ENCODE measurements around the gene NFIX. TPM values are rescaled to one million over a fixed set of nuclear protein-coding genes. Genes with fewer than 3 reads are reported as not detected.
A peak's percentile ranks its signal among the peaks of the same experiment; 100 is the strongest.

Gene NFIX
- total and polyA plus RNA-seq, 9 of the 15 experiments (the other 6 are each of a cell fraction or from before 2014, with no cell fraction given) = 0.28 to 26.8 (median 5.4) TPM

DNA sequence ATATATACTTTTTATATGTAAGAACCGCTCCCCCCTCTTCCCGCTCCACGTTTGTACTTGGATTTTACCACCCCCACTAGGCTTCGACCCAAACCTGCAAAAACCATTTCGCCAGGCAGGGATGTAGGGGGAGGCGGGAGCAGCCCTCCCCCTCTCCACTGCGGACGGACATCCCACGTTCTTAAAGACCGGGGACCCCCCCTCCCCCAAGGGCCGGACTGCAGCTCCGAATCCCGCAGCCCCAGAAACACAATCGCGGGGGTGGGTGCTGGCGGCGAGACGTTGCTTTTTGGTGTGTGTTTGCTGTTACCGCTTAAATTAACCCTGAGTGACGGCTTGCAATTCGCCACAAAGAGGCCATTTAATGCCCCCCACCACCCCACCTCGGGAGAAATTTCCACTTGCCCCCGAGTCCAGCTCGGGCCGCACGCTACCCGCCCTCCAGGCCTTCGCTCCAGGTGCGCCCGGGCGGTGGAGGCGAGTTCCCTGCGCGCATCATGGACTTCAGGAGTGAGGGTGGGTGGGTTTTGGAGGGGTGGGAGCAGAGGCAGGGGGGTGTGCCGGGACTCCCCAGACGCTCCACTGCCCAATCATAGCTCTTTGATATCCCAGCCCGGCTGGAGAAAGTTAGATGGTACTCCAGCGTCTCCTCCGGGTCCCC, 15.8 kb downstream of the NFIX start:
- Histone ChIP-seq H3K4me2 (ENCODE audit: insufficient read depth, low read length) (no peak overlapping the region), H3K9me3 (replicated peaks; ENCODE audit: control insufficient read depth, insufficient read depth, low read depth, low read length) (no peaks in the 10 kb centered on the region), H3K79me2 (ENCODE audit: control insufficient read depth, insufficient read depth, low read length) (peaks cover 41% of the 10 kb centered on the region), H3K27me3 (ENCODE audit: control insufficient read depth in 2 of 2, insufficient read depth in 2 of 2, low read length in 2 of 2) (no peaks in the 10 kb centered on the region), H3K4me3 (no peak overlapping the region), H3K27ac (ENCODE audit: extremely low read depth, low read depth, low read length) (no peak overlapping the region), H3K36me3 (ENCODE audit: control insufficient read depth, insufficient read depth, low read length) (no peaks in the 10 kb centered on the region; the same call in 1 of the 3 replicates), H3K9me1 (ENCODE audit: control insufficient read depth, insufficient read depth, low read length) (no peaks in the 10 kb centered on the region), H4K20me1 (replicated peaks; ENCODE audit: control insufficient read depth, insufficient read depth, low read length) (no peaks in the 10 kb centered on the region), H2AFZ (ENCODE audit: low read depth, low read length) (no peak overlapping the region), H3K9ac (ENCODE audit: insufficient read depth in 1 of 2, low read depth in 2 of 2, low read length in 2 of 2) (no peak overlapping the region), H3K4me1 (replicated peaks in 1 of 2; ENCODE audit: control insufficient read depth in 2 of 2, insufficient read depth in 2 of 2, low read length in 2 of 2) (peaks cover 16 to 77% of the 10 kb centered on the region in 2 experiments)
- ChIA-PET POLR2A (no interaction called here), CTCF (ENCODE audit: low intra/inter-chr PET ratio) (no interaction called here)
- no peak for TF ChIP-seq STAT5A (IDR thresholded peaks at IDR 0.05; ENCODE audit: borderline replicate concordance, low read length)
- 0 out of 2 replicates have a peak, but pooled peaks have one; percentile 4 for TF ChIP-seq POLR2G (IDR thresholded peaks at IDR 0.05; ENCODE audit: low read depth, low read length)
- in situ Hi-C loops (cut with MboI) (no loop called here), intact Hi-C loops (cut with micrococcal nuclease) (no loop called here)
- no TSS peak for BruUV-seq (replicated peaks)
- FAIRE-seq = no peak
- WGBS (ENCODE audit: insufficient coverage, low coverage, missing lambda C conversion rate) = 87% methylated on average over 17 of the region's 39 CpGs
- DNase-seq (ENCODE audit: extremely low read depth in 1 of 4, low spot score in 3 of 4) = peak in 1 of 4 experiments; percentile 16
- no peak for ATAC-seq

GRCh38 chr19:13011653-13012389, 16.5 kb downstream of the NFIX start:
- no peaks in the 10 kb centered on the region; the same call in 1 of the 3 replicates for H3K36me3 ChIP-seq (ENCODE audit: control insufficient read depth, insufficient read depth, low read length)
- ChIA-PET CTCF (ENCODE audit: low intra/inter-chr PET ratio) (no interaction called here), POLR2A (no interaction called here)
- peaks cover 45% of the 10 kb centered on the region for H3K79me2 ChIP-seq (ENCODE audit: control insufficient read depth, insufficient read depth, low read length)
- in situ Hi-C loops (cut with MboI) (no loop called here), intact Hi-C loops (cut with micrococcal nuclease) (no loop called here)
- DNase-seq (ENCODE audit: extremely low read depth in 1 of 4, low spot score in 3 of 4) (peak in 1 of 4 experiments; percentile 15), ATAC-seq (no peak), FAIRE-seq (no peak)
- H2AFZ ChIP-seq (ENCODE audit: low read depth, low read length) = no peak overlapping the region
- WGBS (ENCODE audit: insufficient coverage, low coverage, missing lambda C conversion rate) = 97% methylated on average over 49 of the region's 54 CpGs
- H4K20me1 ChIP-seq (replicated peaks; ENCODE audit: control insufficient read depth, insufficient read depth, low read length) = no peaks in the 10 kb centered on the region
- no peaks in the 10 kb centered on the region for H3K9me3 ChIP-seq (replicated peaks; ENCODE audit: control insufficient read depth, insufficient read depth, low read depth, low read length)
- BruUV-seq (replicated peaks) = no TSS peak
- no peaks in the 10 kb centered on the region for H3K27me3 ChIP-seq (ENCODE audit: control insufficient read depth in 2 of 2, insufficient read depth in 2 of 2, low read length in 2 of 2)
- H3K4me2 ChIP-seq (ENCODE audit: insufficient read depth, low read length) = no peak overlapping the region
- H3K9ac ChIP-seq (ENCODE audit: insufficient read depth in 1 of 2, low read depth in 2 of 2, low read length in 2 of 2) = no peak overlapping the region
- no peak overlapping the region for H3K27ac ChIP-seq (ENCODE audit: extremely low read depth, low read depth, low read length)
- no peaks in the 10 kb centered on the region for H3K9me1 ChIP-seq (ENCODE audit: control insufficient read depth, insufficient read depth, low read length)
- H3K4me3 ChIP-seq = no peak overlapping the region
- H3K4me1 ChIP-seq (replicated peaks in 1 of 2; ENCODE audit: control insufficient read depth in 2 of 2, insufficient read depth in 2 of 2, low read length in 2 of 2) = peaks cover 23 to 75% of the 10 kb centered on the region in 2 experiments
- TF ChIP-seq CBX1 (IDR thresholded peaks at IDR 0.05; ENCODE audit: low read depth) = 0 out of 2 replicates have a peak, but pooled peaks have one; percentile 21
- TF ChIP-seq ZNF444 (CRISPR knock-in tag; IDR thresholded peaks at IDR 0.05) = no peak
- no peak for TF ChIP-seq CREB5 (CRISPR knock-in tag; IDR thresholded peaks at IDR 0.05)
- peak; percentile 20; the same call in 1 of the 2 replicates for TF ChIP-seq ZBTB7A (IDR thresholded peaks at IDR 0.05; ENCODE audit: borderline replicate concordance, control insufficient read depth, low read depth, low read length)
- no peak for TF ChIP-seq ZNF436 (CRISPR knock-in tag; IDR thresholded peaks at IDR 0.05)
- no peak for TF ChIP-seq ZNF274 (IDR thresholded peaks at IDR 0.05; ENCODE audit: borderline replicate concordance, low read depth, low read length)
- TF ChIP-seq, protein P1, sequence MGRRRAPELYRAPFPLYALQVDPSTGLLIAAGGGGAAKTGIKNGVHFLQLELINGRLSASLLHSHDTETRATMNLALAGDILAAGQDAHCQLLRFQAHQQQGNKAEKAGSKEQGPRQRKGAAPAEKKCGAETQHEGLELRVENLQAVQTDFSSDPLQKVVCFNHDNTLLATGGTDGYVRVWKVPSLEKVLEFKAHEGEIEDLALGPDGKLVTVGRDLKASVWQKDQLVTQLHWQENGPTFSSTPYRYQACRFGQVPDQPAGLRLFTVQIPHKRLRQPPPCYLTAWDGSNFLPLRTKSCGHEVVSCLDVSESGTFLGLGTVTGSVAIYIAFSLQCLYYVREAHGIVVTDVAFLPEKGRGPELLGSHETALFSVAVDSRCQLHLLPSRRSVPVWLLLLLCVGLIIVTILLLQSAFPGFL (CRISPR knock-in tag; IDR thresholded peaks at IDR 0.05) = no peak
- TF ChIP-seq L3MBTL2 (IDR thresholded peaks at IDR 0.05) = peak; percentile 17; the same call in 1 of the 2 replicates
- TF ChIP-seq RUNX1 (IDR thresholded peaks at IDR 0.05; ENCODE audit: low read depth) = no peak
